ENCODE data around the gene EFL1. TPM values are rescaled to one million over a fixed set of nuclear protein-coding genes. Genes with fewer than 3 reads are reported as not detected.

EFL1 gene
- total RNA-seq, 1 donor from 2014 or later = 26.6 TPM

- Mint-ChIP-seq H3K4me1 (ENCODE audit: low read depth) (no peaks in the 10 kb centered on the region), H3K9me3 (no peaks in the 10 kb centered on the region), H3K27me3 (ENCODE audit: low read depth) (no peaks in the 10 kb centered on the region), H3K4me3 (ENCODE audit: low read depth) (no peak overlapping the region), H3K27ac (no peak overlapping the region), H3K36me3 (ENCODE audit: low read depth) (no peaks in the 10 kb centered on the region)
- intact Hi-C loops (cut with micrococcal nuclease) = no loop called here
- DNase-seq (ENCODE audit: low spot score) = no peak
Observed at GRCh38 chr15:82093325-82093724, 169.2 kb downstream of the EFL1 start.

- H3K36me3 Mint-ChIP-seq (ENCODE audit: low read depth) = no peaks in the 10 kb centered on the region
- no peak overlapping the region for H3K4me3 Mint-ChIP-seq (ENCODE audit: low read depth)
- no peak overlapping the region for H3K27ac Mint-ChIP-seq
- intact Hi-C loops (cut with micrococcal nuclease) = no loop called here
- DNase-seq (ENCODE audit: low spot score) = no peak
- no peaks in the 10 kb centered on the region for H3K4me1 Mint-ChIP-seq (ENCODE audit: low read depth)
- no peaks in the 10 kb centered on the region for H3K9me3 Mint-ChIP-seq
- H3K27me3 Mint-ChIP-seq (ENCODE audit: low read depth) = no peaks in the 10 kb centered on the region
Observed at GRCh38 chr15:82091636-82092140, 170.8 kb downstream of the EFL1 start.

- DNase-seq (ENCODE audit: low spot score) = no peak
- intact Hi-C loops (cut with micrococcal nuclease) = no loop called here
- Mint-ChIP-seq H3K27ac (no peak overlapping the region), H3K9me3 (no peaks in the 10 kb centered on the region), H3K4me3 (ENCODE audit: low read depth) (no peak overlapping the region), H3K4me1 (ENCODE audit: low read depth) (no peaks in the 10 kb centered on the region), H3K36me3 (ENCODE audit: low read depth) (no peaks in the 10 kb centered on the region), H3K27me3 (ENCODE audit: low read depth) (no peaks in the 10 kb centered on the region)
Observed at GRCh38 chr15:82086243-82086995, 176.1 kb downstream of the EFL1 start.

- Mint-ChIP-seq H3K27ac (no peak overlapping the region), H3K36me3 (ENCODE audit: low read depth) (no peaks in the 10 kb centered on the region), H3K27me3 (ENCODE audit: low read depth) (no peaks in the 10 kb centered on the region), H3K4me1 (ENCODE audit: low read depth) (no peaks in the 10 kb centered on the region), H3K9me3 (no peaks in the 10 kb centered on the region), H3K4me3 (ENCODE audit: low read depth) (no peak overlapping the region)
- DNase-seq (ENCODE audit: low spot score) = no peak
- intact Hi-C loops (cut with micrococcal nuclease) = no loop called here
Observed at GRCh38 chr15:82081914-82082762, 180.4 kb downstream of the EFL1 start.

GRCh38 chr15:82080774-82081173, 181.8 kb downstream of the EFL1 start:
- Mint-ChIP-seq H3K4me3 (ENCODE audit: low read depth) (no peak overlapping the region), H3K9me3 (no peaks in the 10 kb centered on the region), H3K27ac (no peak overlapping the region), H3K4me1 (ENCODE audit: low read depth) (no peaks in the 10 kb centered on the region), H3K36me3 (ENCODE audit: low read depth) (no peaks in the 10 kb centered on the region), H3K27me3 (ENCODE audit: low read depth) (peaks cover 2% of the 10 kb centered on the region)
- no peak for DNase-seq (ENCODE audit: low spot score)
- intact Hi-C loops (cut with micrococcal nuclease) = no loop called here

Other genes starting within 250 kb of the EFL1 start
- 1.6 and 1.8 TPM in 2 replicates for gene MEX3B, start 216.7 kb downstream of the EFL1 start, total RNA-seq
- 0.51 TPM in 1 of 2 replicates, not detected in the other for gene SAXO2, start 84 bp upstream of the EFL1 start, total RNA-seq
- gene GOLGA6L10, start 86.7 kb upstream of the EFL1 start, total RNA-seq = 0.71 and 1.0 TPM in 2 replicates
- gene GOLGA6L9, start 167.1 kb upstream of the EFL1 start, total RNA-seq = 1.3 and 1.7 TPM in 2 replicates